DMS 273 treated with DMSO at 0.1 percent for 48 hours (cell line): Measurements from ENCODE around the gene MAP2K3.
"Not testable (repeated sequence)": the region's sequence is repeated elsewhere in the genome, so short reads cannot be mapped to it uniquely, and the experiment has no call there.

ENCODE experiments used
- DNase-seq: peaks from one replicate; lab custom pipeline; 2025; lab: John Stamatoyannopoulos, UW

MAP2K3 gene

DNA sequence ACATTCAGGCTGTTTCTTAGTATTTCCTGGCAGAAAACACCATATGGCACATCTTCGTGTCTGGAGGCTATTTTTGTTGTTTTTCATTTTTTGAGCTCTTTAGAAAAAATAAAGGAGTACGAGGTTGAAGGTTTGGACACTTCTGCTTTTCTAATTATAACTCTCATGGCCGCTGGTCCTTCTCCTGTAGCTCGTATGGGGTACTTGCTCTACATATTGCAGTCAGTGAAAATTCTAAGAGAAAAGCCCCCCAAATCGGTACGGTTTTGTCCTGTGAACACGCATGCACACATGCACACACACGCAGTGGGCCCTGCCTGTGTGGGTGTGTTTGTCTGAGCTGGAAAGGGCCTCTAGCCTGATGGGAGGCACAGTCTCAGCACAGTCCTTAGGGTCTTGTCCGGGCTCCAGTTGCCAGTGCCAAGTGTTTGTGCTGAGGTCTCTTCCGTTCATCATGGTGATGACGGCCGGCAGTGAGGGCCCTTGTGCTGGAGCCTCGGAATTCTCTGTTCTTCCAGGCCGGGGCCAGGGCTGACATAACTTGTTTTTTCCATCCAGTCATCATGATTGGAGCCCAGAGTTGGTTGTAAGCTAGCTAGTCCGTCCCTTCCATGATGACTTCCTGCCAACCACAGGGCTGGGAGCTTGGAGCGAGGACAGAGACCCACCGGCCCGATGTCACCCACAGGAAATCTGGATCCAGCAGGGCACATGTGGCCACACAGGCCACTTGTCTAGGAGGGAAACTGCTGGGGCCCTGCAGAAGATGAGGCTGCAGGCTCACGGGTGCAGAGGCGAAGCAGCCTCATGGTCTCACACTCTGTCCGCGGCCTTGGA lies 26.5 kb downstream of the MAP2K3 start:
- DNase-seq, result not testable (repeated sequence)

DNA sequence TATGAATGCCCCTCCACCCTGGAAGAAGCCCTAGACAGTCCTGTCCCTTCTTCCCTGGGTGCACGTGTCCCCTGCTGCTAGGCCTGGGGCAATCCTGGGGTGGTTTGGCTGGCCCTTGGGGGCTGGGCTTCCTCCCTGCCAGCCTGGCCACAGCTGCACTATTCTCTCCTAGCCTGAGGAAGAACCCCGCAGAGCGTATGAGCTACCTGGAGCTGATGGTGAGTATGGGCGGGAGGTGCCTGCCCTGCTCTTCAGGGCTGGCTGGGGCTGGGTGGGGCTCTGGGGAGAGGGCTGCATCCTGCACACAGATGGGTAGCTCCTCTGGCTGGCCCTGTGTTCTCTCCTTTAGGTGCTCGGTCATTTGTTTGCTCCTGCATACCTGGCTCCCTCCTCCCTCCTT lies 28.8 kb downstream of the MAP2K3 start:
- DNase-seq, result no peak

- not testable (repeated sequence) for DNase-seq
These were observed 29.2 kb downstream of the MAP2K3 start for GRCh38 chr17:21313761-21314160.

DNA sequence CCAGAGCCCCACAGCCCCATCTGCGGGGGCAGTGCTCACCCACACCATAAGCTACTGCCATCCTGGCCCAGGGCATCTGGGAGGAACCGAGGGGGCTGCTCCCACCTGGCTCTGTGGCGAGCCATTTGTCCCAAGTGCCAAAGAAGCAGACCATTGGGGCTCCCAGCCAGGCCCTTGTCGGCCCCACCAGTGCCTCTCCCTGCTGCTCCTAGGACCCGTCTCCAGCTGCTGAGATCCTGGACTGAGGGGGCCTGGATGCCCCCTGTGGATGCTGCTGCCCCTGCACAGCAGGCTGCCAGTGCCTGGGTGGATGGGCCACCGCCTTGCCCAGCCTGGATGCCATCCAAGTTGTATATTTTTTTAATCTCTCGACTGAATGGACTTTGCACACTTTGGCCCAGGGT lies 29.8 kb downstream of the MAP2K3 start:
- not testable (repeated sequence) for DNase-seq

DNA sequence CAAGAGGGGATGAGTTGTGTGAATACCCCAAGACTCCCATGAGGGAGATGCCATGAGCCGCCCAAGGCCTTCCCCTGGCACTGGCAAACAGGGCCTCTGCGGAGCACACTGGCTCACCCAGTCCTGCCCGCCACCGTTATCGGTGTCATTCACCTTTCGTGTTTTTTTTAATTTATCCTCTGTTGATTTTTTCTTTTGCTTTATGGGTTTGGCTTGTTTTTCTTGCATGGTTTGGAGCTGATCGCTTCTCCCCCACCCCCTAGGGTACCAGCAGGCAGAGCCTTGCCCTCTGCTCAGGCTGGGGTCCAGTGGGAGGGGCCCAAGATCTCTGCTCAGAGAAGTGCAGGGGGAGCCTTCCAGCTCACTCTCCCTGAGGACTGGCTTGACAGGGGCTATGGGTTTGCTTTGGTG lies 30.2 kb downstream of the MAP2K3 start:
- not testable (repeated sequence) for DNase-seq

- DNase-seq, result not testable (repeated sequence)
These were observed 30.9 kb downstream of the MAP2K3 start for GRCh38 chr17:21315246-21316000.

GRCh38 chr17:21316212-21316886 lies 31.8 kb downstream of the MAP2K3 start:
- DNase-seq, result not testable (repeated sequence)

GRCh38 chr17:21316887-21317500 lies 32.5 kb downstream of the MAP2K3 start:
- DNase-seq, result not testable (repeated sequence)

DNA sequence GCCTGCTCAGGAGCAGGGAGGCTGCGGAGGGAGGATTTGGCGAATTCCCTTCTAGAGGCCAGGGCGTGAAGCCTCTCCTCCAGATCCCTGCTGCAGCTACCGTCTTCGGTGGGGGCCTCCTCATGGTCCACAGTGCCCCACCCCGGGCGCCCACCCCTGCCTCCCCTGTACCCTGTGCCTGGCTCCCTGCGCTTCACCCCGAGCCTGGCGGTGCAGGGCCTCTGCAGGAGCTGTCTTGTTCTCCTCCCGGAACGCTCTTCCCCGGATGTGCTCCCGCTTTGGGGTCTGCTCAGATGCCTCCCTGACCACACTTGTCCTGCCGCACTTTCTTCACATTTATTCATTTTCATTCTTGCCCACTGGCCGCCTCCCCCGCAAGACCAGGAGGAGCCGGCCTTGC lies 33.3 kb downstream of the MAP2K3 start:
- not testable (repeated sequence) for DNase-seq

DNA sequence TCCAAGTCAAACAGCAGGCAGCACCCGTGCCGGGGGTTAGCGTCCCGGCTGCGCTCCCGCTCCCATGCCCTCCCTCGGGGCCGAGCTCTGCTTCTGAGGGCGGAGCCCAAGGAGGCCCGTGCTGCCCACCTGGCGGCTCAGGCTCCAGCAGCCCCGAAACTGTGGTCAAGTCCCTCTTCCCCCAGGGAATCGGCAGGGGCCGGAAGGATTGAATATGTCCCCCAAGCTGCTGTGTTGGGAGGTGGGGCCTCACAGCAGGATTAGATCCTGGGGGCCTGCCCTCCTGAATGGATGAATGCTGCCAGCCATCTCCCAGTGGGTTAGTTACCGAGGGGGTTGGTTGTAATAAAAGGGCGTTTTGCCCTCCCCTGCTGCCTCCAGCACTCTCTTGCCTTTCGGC lies 33.9 kb downstream of the MAP2K3 start:
- no peak for DNase-seq

DNA sequence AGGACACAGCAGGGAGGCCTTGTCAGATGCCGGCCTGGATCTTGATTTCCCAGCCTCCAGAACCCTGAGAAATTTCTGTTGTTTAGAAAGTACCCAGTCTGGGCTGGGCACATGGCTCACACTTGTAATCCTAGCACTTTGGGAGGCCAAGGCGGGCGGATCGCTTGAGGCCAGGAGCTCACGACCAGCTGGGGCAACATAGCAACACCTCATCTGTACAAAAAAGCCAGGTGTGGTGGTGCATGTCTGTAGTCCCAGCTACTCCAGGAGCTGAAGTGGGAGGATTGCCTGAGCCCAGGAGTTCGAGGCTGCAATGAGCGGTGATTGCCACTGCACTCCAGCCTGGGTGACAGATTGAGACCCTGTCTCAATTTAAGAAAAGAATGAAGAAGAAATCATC lies 34.3 kb downstream of the MAP2K3 start:
- not testable (repeated sequence) for DNase-seq

GRCh38 chr17:21319256-21319655 lies 34.7 kb downstream of the MAP2K3 start:
- not testable (repeated sequence) for DNase-seq

DNA sequence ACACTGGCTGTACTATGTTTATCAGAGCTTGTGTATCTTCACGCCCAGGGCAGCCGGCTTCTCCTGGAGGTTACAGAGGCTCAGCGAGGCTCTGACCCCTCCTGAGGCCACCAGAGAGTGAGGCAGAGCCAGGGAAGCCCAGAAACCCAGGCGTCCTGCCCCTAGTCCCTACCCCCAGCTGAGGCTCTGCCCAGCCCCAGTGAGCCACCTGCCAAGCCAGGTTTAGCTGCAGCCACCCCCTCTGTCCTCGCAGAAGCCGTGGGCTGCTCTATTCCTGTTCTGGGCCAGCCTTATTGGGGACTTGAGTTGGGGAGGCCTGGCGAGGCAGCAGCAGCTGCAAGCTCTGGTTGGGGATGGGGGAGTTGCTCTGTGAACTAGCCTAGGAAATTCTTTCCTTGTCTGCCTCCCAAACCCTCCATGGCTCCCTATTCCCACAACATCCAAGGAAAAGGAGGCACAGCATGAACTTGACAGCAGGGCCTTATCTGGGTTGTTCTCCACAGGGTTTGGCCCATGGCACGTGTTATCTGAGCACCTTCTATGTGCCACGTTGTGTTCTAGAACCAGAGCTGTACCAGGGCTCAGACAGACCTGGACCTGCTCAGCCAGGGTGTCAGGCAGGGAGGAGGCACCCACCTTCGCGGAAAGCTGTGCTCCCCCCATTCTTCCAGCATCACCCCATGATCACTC lies 35.3 kb downstream of the MAP2K3 start:
- not testable (repeated sequence) for DNase-seq

DNA sequence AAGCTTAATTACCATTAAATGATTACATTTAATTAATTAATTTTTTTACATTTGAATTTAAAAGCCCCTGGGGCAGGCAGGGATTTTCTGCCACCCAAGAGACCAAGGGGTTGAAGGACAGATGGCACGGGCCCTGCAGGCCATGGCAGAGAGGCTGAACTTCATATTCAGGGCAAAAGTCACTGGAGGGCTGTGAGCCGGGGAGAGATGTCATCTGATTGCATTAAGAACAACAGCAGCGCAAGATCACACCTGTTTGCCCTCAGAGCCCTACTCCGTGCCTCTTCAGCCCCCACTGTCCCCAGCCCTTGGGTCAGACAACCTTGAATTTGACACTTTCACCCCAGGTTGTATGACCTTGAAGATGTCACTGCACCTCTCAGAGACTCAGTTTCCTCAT lies 35.9 kb downstream of the MAP2K3 start:
- DNase-seq, result not testable (repeated sequence)

- not testable (repeated sequence) for DNase-seq
These were observed 36.5 kb downstream of the MAP2K3 start for GRCh38 chr17:21321061-21321460.

- DNase-seq, result not testable (repeated sequence)
These were observed 37.3 kb downstream of the MAP2K3 start for GRCh38 chr17:21321744-21322191.

DNA sequence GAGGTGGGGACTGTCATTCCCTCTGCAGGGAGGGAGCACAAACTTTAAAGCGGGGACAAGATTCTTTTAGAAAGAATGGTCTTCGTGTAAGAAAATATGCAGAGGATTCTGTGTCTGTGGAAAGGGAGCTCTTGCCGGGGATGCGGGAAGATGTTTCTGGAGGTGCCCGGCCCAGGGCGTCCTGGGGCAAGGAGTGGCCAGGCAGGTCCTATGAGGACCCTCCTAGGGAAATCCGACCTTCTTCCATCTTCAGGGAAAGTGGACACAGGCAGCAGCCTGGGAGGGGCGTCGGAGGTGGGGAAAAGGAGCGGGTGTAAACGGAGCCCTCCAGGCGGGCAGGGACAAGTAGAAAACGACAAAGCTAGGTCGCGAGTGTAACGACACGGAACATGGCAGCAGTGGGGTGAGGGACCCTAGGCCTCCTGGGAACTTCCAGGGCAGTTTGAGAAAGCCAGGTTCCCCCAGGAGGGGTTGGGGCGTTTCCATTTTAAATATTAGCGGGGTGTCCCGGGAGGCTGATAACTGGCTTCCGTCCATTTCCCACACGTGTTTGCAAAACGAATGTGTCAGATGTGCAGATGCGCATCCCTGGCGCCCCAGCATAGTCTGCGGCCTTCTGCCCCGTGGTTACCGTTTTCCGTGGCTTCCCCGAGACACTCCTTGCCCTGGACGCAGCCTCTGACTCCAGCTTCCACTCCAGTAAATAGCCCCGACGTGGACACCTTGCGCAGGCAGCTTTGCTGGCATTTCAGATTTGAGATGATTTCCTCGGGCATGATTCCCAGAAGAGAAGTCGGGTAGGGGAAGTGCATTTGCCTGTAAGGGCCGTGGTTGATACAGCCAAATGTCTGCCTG lies 39.0 kb downstream of the MAP2K3 start:
- not testable (repeated sequence) for DNase-seq

GRCh38 chr17:21324741-21325140 lies 40.2 kb downstream of the MAP2K3 start:
- not testable (repeated sequence) for DNase-seq

- not testable (repeated sequence) for DNase-seq
These were observed 43.4 kb downstream of the MAP2K3 start for GRCh38 chr17:21327921-21328320.

GRCh38 chr17:21328778-21329177 lies 44.3 kb downstream of the MAP2K3 start:
- not testable (repeated sequence) for DNase-seq
